ENCODE measurements around the gene SETX.

Gene SETX

GRCh38 chr9:132239999-132240840, 114.6 kb downstream of the SETX start:
- DNase-seq (ENCODE audit: low spot score) = no peak

GRCh38 chr9:132239518-132239917, 115.3 kb downstream of the SETX start:
- DNase-seq (ENCODE audit: low spot score) = no peak

GRCh38 chr9:132238992-132239391, 115.8 kb downstream of the SETX start:
- DNase-seq (ENCODE audit: low spot score) = no peak

- DNase-seq (ENCODE audit: low spot score) = no peak
These were observed 116.5 kb downstream of the SETX start for GRCh38 chr9:132238026-132238972.

- no peak for DNase-seq (ENCODE audit: low spot score)
These were observed 117.3 kb downstream of the SETX start for GRCh38 chr9:132237481-132237880.

- DNase-seq (ENCODE audit: low spot score) = no peak
These were observed 118.0 kb downstream of the SETX start for GRCh38 chr9:132236662-132237311.

GRCh38 chr9:132235894-132236661, 118.7 kb downstream of the SETX start:
- peak; percentile 81 for DNase-seq (ENCODE audit: low spot score)

GRCh38 chr9:132235125-132235524, 119.7 kb downstream of the SETX start:
- no peak for DNase-seq (ENCODE audit: low spot score)

- DNase-seq (ENCODE audit: low spot score) = no peak
These were observed 120.3 kb downstream of the SETX start for GRCh38 chr9:132234535-132234934.

GRCh38 chr9:132233138-132233537, 121.6 kb downstream of the SETX start:
- no peak for DNase-seq (ENCODE audit: low spot score)

GRCh38 chr9:132232522-132232921, 122.3 kb downstream of the SETX start:
- no peak for DNase-seq (ENCODE audit: low spot score)

GRCh38 chr9:132231019-132231701, 123.6 kb downstream of the SETX start:
- DNase-seq (ENCODE audit: low spot score) = no peak

- DNase-seq (ENCODE audit: low spot score) = no peak
These were observed 124.2 kb downstream of the SETX start for GRCh38 chr9:132230605-132231004.

- DNase-seq (ENCODE audit: low spot score) = no peak
These were observed 126.7 kb downstream of the SETX start for GRCh38 chr9:132228062-132228461.

GRCh38 chr9:132226571-132227430, 128.0 kb downstream of the SETX start:
- DNase-seq (ENCODE audit: low spot score) = no peak

GRCh38 chr9:132224645-132225044, 130.1 kb downstream of the SETX start:
- DNase-seq (ENCODE audit: low spot score) = no peak

- DNase-seq (ENCODE audit: low spot score) = no peak
These were observed 132.8 kb downstream of the SETX start for GRCh38 chr9:132221941-132222340.

- no peak for DNase-seq (ENCODE audit: low spot score)
These were observed 136.6 kb downstream of the SETX start for GRCh38 chr9:132218208-132218607.

- no peak for DNase-seq (ENCODE audit: low spot score)
These were observed 137.7 kb downstream of the SETX start for GRCh38 chr9:132216861-132217619.
